Measurements from ENCODE around the gene MED13L.

GRCh38 chr12:115998794-115999478, 278.6 kb downstream of the MED13L start:
- TF ChIP-seq ZNF384 (IDR thresholded peaks at IDR 0.05) (no peak), NFRKB (IDR thresholded peaks at IDR 0.05) (no peak), SP1 (IDR thresholded peaks at IDR 0.05) (no peak), FOXK2 (IDR thresholded peaks at IDR 0.05) (no peak)
- TF ChIP-seq, protein P1, sequence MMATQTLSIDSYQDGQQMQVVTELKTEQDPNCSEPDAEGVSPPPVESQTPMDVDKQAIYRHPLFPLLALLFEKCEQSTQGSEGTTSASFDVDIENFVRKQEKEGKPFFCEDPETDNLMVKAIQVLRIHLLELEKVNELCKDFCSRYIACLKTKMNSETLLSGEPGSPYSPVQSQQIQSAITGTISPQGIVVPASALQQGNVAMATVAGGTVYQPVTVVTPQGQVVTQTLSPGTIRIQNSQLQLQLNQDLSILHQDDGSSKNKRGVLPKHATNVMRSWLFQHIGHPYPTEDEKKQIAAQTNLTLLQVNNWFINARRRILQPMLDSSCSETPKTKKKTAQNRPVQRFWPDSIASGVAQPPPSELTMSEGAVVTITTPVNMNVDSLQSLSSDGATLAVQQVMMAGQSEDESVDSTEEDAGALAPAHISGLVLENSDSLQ (IDR thresholded peaks at IDR 0.05): no peak

All from HEK293T (cell line).